ENCODE results near the gene BACE2.

BACE2 gene

DNA sequence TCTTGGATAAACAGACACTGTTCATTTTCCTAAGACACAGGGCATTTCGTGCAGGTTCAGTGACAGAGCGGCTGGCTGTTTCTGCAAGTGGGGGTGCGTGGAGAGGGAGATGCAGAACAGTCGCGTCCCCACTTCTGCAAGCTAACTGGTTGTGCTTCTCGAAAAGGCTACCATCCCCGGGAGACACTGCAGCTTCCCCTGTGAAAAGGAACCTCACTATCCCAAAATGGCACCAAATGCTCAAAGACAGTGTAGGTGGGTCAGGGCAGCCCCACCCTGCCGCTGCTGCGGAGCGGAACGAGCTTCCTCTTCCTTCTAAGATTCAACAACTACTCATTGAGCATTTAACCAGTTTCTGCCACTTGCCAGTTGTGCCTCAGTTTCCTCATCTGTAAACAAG is 19.2 kb upstream of the BACE2 start:
- DNase-seq (ENCODE audit: low read depth) = no peak

DNA sequence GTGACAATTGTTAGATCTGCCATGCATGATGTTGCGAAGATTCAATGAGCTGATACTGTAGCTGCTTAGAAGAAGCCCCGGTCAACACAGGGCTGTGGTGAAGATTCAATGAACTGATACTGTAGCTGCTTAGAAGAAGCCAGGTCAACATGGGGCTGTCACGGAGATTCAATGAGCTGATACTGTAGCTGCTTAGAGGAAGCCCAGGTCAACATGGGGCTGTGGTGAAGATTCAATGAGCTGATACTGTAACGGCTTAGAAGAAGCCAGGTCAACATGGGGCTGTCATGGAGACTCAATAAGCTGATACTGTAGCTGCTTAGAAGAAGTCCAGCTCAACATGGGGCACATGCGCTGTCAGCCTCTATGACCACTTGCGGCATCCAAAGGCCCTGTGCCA is 18.8 kb upstream of the BACE2 start:
- DNase-seq (ENCODE audit: low read depth) = no peak

DNA sequence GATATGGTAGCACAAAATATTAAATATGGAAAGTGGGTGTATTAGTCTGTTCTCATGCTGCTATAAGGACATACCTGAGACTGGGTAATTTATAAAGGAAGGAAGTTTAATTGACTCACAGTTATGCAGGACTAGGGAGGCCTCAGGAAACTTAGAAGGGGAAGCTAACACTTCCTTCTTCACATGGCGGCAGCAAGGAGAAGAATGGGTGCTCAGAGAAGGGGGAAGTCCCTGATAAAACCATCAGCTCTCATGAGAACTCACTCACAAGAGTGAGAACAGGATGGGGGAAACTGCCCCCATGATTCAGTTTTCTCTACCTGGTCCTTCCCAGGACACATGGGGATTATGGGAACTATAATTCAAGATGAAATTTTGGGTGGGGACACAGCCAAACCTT is 15.8 kb upstream of the BACE2 start:
- no peak for DNase-seq (ENCODE audit: low read depth)

DNA sequence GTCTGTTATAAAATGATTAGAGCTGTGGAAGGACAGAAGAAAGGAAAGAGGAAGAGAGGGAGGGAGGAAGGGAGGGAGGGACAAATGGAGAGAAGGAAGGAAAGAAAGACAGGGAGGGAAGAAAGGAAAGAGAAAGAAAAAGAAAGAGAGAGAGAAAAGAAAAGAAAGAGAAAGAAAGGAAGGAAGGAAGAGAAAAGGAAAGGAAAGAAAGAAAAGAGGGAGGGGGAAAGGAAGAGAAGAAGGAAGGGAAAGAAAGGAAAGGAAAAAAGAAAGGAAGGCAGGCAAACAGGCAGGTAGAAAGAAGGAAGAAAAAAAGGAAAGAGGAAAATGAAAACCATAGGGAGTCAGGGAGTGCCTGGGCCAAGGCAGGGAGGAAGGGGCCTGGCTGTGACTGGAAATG is 14.5 kb upstream of the BACE2 start:
- no peak for DNase-seq (ENCODE audit: low read depth)

DNA sequence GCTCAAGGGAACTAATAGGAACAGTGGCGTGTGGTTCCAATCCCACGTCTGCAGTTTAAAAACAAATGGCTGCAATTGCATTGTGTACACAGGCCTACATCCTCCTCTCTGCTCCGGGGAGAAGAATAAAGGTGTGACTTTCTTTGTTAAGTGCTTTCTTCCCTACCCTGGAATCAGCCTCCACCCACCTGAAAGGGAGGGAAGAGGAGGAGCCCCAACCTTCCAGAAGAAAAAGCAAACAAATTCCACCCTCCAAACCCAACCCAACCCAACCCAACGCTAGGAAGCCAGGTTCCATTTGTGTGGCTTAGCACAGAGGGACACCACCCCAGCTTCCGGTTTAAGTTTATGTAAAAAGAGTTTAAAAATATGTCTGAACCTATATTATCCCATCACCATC is 11.8 kb upstream of the BACE2 start:
- DNase-seq (ENCODE audit: low read depth) = no peak

DNA sequence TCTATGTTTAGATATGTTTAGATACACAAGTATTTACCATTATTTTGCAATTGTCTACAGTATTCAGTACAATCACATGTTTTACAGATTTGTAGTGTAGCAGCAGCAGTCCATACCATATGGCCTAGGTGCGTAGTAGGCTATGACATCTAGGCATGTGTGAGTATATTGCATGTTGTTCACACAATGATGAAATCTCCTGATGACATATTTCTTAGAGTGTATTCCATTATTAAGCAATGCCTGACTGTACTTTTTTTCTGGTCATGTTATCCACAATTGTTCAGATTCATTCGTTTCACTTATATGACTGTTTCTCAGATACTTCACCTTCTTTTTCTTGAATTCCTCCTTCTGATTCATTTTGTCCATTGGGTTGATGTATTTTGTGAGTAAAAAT is 9.9 kb upstream of the BACE2 start:
- no peak for DNase-seq (ENCODE audit: low read depth)

DNA sequence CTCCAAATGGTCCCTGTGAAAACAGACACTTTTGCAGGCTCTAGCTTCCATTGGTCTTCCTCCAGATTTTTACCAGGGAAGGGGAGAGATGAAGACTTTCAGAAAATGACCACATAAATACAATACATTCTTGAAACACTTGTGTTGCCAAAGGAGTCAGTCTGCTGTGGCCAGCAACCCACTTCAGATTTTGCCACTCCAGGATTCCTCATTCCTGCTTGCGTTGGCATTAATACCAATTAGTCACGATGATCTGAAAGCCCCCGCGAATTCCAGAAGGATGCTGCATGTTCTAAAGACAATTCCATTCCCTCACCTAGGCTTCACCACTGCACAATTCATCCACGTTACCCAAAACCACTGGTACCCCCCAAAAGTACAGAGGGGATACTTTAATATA is 7.9 kb upstream of the BACE2 start:
- no peak for DNase-seq (ENCODE audit: low read depth)

DNA sequence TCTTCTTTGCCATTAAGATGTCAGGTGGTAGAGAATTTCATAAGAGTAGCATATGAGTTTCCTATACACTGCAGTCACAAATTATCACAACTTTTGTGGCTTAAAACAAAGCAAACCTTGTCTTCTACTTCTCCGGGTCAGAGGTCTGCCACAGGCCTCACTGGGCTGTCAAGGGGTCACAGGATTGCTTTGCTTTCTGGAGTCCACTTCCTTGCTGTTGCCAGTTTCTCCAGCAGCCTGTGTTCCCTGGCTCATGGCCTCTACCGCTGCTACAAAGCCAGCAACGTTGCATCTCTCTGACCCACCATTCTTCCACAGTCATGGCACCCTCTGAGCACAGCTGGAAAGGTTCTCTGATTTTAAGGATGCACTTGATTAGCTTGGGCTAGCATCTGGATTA is 6.5 kb upstream of the BACE2 start:
- no peak for DNase-seq (ENCODE audit: low read depth)

DNA sequence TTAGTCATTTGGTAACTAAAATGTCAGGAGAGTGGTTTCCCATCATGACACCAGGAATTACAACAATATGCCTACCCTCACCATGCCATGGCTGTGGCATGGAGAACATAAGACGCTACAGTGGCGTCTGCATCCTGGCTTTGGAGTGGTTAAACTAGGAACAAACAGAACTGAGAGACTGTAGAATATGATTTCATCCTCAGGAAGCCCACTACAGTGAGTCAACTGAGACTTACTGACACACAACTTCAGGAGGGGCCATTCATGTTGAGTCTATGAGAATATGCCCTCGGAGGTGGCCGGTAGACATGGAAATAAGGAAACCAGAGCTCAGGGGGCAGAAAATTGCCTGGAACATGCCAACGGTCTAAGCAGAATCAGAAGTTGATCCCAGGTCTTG is 5.9 kb upstream of the BACE2 start:
- DNase-seq (ENCODE audit: low read depth) = no peak

DNA sequence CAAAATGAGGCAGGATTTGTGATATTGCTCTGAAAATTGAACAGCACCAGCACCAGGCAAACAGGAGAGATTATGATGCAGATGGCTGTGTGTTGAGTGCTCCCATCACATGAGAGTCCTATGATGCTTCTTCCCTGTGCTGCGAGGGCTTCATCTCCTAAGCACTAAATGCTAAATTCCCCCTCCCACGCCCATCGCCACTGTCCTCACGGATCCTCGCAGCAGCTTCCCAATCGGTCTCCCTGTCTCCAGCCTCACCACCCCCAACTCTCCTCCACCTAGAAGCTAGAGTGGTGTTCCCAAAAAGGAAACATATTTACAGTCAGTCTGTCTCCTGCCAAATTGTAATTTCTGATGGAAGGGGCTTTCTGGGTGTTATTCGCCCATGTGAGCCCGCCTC is 4.9 kb upstream of the BACE2 start:
- no peak for DNase-seq (ENCODE audit: low read depth)

DNA sequence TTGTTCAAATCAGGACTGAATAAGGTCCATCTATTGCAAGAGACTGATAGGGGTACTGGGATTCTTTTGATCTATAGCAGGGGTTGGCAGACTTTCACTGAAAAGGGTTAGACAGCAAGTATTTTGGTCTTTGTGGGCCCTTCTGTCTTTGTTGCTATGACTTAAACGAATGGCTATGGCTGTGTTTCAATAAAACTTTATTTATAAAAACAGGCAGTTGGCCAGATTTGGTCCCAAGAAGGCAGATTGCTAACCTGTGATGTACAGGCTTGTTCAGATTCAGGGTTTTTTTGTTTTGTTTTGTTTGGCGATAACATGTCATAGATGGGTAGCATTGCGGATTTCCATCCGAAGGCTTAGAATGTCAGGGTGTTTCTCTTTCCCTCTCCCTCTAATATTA is 3.9 kb upstream of the BACE2 start:
- DNase-seq (ENCODE audit: low read depth) = no peak

DNA sequence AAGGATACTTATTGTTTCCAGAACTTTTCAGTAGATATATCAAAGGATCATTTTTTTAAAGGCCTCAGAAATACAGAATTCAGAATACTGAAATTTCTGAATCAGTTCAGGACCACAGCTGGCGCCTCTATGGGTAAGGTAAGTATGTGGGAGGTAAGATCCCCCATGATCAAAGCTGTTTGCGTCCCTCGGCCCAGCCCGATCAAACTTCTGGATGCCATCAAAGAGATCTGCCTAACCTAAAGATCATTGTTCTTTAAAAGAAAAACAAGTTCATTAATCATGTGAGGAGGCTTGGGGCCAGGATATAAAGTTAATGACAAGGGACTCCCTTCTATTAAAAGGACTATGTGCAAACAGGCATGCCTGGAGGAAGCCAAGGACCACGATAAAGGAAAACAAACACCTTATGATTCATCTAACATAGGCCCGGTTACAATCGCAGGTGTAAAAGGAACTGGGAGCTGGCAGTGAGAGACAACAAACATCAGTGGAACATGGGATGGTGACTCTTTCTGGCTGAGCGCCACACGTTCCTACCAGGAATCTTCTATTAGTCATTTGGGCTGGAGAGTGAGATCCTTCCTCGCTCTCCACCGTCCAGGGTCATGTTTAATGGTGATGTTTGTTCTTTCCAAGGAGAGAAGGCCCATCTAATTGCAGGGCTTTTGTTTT is 2.8 kb upstream of the BACE2 start:
- no peak for DNase-seq (ENCODE audit: low read depth)

DNA sequence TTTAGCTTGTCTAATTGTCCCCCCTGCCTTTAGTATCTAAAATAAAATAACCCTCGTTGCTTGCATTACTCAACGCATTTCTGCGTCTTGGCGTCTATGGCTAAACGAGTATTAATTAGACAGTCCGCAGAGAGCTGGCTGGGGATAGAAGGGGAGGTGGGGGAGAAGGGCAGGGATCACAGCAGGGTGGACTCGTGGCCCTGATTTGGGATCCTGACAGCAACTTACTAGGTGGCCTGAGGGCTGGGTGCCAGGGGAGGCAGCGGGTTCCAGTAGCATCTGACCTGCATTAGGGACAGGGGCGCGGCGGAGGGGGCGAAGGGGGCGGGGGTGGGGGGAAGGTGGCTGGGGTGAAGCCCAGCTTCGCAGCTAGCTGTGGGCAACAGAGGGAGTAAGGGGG is 1.1 kb upstream of the BACE2 start:
- no peak for DNase-seq (ENCODE audit: low read depth)

DNA sequence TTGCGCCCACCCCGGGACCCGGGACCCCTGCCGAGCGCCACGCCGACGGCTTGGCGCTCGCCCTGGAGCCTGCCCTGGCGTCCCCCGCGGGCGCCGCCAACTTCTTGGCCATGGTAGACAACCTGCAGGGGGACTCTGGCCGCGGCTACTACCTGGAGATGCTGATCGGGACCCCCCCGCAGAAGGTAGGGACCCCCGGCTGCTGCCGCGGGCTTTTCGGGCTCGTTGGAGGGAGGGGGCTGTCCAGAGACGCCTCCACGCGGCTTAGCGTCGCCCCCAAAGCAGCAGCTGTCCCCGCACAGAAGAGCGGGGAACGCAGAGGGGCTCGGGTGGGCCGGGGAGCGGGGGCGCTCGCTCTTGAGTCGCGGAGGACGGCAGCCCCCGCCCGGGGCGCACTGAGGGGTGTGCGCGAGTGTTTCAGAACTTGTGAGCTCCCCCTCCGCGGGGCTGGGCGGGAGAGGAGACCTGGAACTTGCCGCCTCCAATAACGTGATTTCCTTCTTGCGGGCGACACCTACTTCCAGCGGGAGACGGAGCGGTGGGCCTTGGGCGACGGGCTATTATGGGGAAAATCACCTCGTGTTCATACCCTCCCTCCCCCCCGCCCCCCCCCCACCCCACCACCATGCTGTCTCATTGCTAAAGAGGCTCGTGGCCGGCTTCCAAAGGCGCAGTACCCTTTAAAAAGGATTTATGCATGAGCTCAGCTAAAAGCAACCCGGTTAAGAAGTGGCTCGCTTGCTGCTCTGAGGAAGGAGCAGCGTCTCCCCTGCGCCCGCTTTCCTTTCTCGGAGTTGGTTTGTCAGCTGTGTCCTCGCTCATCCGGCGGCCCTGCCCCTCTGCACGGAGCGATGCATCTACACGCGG is 664 bp downstream of the BACE2 start:
- DNase-seq (ENCODE audit: low read depth) = no peak

DNA sequence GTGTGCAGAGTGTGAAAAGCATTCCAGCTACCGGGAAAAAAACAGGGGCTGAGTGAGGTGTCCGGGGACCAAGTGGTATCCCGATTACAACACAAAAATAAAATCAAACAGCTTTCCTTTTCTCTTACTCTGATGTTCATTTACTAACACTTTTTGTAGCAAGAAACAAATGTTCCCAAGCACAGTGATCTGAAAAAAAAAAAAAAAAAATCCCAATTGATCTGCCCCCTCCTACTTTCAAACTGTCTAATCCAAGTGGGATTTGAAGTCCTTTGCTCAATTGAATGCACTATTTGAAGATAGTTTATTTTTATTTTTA is 1.3 kb downstream of the BACE2 start:
- DNase-seq (ENCODE audit: low read depth) = no peak

DNA sequence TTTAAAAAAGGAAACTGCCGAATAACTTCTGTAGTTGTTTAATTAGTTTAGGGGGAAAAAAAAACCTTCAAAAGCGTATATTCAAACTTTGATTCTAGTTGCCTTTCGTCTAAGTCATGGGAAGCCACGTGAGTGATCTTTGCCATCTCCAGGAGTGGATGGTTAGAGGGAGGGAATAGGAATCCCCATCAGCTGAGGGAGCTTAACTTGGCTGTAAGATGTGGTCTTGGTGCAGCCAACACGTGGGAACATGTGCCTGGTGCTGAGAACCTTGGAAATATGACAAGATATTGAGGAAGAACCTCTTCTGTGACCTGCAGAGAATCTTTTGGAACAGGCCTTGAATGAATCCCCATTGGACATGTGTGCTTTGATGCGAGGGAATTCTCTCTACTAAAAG is 1.7 kb downstream of the BACE2 start:
- DNase-seq (ENCODE audit: low read depth) = no peak

DNA sequence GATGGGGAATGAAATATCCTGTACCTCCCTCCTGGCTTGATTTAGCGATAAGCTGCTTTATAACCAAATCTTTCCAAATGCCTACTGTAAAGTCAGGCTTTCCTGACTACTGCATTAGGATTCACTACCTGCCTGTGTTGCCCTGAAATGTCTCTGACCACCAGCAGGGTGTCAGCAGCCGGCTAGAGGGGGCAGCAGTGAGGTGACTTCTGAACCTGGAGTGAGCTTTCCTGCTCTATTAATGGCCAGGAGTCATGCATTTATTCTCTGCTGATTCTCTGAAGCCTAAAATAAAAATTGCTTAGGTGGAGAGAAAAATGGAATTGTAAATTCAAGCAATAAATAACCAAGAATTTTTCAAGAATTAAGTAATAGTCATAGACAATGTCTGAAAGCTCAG is 2.5 kb downstream of the BACE2 start:
- no peak for DNase-seq (ENCODE audit: low read depth)

DNA sequence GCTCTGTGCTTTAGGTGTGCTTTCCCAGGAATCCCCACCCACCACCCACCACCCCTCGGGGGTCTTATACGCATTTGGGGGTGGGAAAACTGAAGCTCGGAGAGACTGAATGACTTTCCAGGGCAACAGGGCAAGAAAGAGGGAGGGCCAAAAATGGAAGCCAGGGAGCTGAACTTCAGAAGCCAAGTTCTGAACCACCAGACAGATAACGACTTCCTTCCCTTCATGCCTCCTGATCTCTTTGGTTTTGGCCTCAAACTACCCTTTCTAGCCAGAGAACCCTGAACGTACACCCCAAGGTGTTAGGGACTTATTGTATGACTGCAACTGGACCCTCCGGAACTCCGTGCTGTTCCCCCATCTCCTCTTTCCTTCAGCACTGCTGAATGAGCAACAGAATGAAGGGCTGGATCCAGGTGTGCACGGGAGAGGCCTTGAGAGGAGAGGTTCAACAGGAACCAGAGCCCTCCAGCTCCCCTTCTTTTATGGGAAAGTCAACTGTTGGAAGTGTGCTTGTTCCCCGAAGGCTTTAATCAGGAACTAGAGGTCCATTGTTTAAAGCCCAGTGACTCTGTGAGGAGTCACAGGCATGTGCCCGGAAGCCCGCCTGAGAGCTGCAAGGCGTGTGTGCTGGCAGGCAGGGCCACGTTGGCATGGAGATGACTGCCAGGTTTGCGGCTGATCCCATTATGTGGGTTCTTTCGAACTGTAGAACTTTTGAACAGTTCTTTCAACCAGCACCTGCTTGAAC is 3.1 kb downstream of the BACE2 start:
- DNase-seq (ENCODE audit: low read depth) = no peak

DNA sequence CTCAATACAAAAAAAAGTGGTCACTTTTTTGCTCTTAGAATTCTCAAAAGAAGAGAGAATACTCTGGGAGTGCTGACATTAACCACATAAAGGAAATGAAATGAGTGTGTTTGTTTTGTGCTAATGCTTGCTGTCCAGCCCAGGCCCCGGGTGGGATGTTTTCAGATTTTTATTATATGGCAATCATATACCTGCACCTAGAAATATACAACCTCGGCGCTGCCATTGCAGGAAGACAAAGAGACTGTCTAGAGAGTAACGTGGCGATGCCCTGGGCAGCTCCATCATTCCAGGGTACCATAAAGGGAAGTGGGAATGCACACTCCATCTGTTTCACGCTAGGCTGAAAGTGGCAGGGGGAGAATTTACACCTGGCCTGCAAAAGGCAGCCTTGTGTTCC is 7.1 kb downstream of the BACE2 start:
- no peak for DNase-seq (ENCODE audit: low read depth)

DNA sequence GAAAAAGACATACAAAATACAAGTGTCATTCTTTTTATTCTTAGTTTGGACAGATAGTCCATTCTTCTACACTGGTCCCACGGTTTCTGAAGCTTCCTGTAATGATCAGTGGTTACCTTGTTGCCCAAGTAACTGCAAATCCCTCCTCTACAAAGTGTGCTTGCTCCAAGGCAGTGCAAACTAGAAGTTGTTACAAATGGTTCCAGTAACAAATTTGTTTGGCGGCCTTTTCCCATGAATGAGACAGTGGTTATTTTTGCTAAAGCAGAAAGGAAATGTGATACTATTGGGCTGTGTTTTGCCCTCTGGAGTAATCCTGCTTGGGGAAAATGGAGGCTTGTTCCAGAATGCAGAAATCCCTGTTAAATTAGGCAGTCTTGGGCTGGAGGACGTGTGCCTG is 8.9 kb downstream of the BACE2 start:
- DNase-seq (ENCODE audit: low read depth) = no peak

DNA sequence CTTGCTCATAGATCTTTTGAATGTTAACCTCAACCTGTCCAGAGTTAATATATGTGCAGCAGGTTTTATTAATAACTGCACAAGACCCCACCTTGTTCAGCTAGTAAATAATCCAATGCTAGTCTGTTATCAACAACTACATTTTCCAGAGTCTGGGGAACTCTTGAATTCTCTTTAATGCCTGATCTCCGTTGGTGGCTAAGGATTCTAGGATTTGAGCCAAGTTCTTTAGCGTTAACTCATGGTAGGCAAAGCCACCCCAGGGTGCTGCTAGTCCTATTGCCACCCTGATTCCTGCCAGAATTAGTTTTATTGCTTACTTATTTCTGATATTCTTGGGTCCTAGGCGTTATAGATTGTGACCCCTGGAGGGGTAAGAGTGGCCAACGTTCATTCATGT is 12.8 kb downstream of the BACE2 start:
- no peak for DNase-seq (ENCODE audit: low read depth)

DNA sequence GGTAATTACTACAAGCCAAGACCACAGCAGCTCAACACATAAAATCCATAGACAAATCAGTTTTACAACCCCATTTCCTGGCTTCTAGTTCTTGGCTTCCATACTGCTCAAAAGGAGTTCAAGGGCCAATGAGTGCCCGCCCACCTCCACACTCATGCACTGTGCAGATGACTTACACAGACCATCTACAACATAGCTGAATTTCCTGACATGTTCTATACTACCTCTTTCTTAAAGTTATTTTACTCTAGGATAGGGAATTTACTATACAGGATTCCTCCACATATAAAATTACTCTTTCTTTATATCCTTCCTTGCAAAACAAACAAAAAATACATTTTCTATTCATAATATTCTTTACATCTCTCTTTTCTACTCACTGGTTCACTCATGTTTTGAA is 14.6 kb downstream of the BACE2 start:
- DNase-seq (ENCODE audit: low read depth) = no peak

DNA sequence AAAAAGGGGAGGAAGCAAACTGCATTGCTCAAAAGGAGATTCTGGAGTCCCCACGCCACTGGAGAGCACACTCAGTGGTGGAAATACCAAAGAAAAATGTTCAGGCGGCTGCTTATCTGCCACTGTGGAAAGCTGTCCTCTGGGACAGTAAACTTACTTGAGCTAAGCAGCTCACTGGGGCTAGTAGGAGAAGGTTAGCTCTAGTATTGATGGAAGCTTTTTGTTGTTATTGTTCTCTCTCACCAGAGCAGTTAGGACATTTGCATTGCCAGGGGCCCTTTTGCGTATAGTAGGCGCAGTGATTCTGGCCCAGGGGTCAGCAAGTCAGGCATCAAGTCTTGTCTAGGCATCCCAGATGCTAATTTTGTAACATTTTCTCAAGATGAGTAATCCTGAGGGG is 15.6 kb downstream of the BACE2 start:
- no peak for DNase-seq (ENCODE audit: low read depth)
